Measurements from ENCODE around the gene RSPH10B2.
"Not testable (repeated sequence)": the region's sequence is repeated elsewhere in the genome, so short reads cannot be mapped to it uniquely, and the experiment has no call there.

RSPH10B2 gene

DNA sequence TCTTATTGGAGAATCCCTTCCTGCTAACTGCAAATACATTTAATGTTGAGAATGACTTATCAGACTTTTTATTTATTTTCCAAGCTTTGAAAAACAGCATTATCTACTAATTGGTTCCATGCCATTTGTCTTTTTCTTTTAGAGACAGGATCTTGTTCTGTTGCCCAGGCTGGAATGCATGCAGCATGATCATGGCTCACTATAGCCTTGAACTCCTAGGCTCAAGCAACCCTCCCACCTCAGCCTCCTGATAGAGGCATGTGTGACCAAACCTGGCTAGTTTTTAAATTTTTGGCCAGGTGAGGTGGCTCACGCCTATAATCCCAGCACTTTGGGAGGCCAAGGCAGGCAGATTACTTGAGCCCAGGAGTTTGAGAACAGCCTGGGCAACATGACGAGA lies 59.1 kb downstream of the RSPH10B2 start:
- H3K36me3 ChIP-seq (ENCODE audit: control insufficient read depth in 5 of 5, insufficient read depth in 5 of 5, low read length in 5 of 5): peaks cover 2 to 39% (median 13%) of the 10 kb centered on the region in 5 donors
- not testable (repeated sequence) for H3K27ac ChIP-seq (ENCODE audit: low read depth, low read length)

GRCh38 chr7:6815470-6815869 lies 61.6 kb downstream of the RSPH10B2 start:
- H3K36me3 ChIP-seq (ENCODE audit: control insufficient read depth in 5 of 5, insufficient read depth in 5 of 5, low read length in 5 of 5): peaks cover 2 to 42% (median 13%) of the 10 kb centered on the region in 5 donors
- not testable (repeated sequence) for H3K9me3 ChIP-seq (ENCODE audit: control insufficient read depth in 5 of 5, low read length in 5 of 5); H3K9ac ChIP-seq (ENCODE audit: low read length in 5 of 5); H3K4me1 ChIP-seq (ENCODE audit: control insufficient read depth in 5 of 5, insufficient read depth in 5 of 5, low read length in 5 of 5); H3K4me3 ChIP-seq (ENCODE audit: low read depth in 1 of 5, low read length in 5 of 5); H3K27ac ChIP-seq (ENCODE audit: low read depth, low read length); H3K27me3 ChIP-seq (ENCODE audit: control insufficient read depth in 5 of 5, insufficient read depth in 4 of 5, low read length in 5 of 5)

More for the DNA sequence above, 59.1 kb downstream of the RSPH10B2 start:
- H3K4me1 ChIP-seq (ENCODE audit: control insufficient read depth in 5 of 5, insufficient read depth in 5 of 5, low read length in 5 of 5); H3K9ac ChIP-seq (ENCODE audit: low read length in 5 of 5); H3K9me3 ChIP-seq (ENCODE audit: control insufficient read depth in 5 of 5, low read length in 5 of 5); H3K27me3 ChIP-seq (ENCODE audit: control insufficient read depth in 5 of 5, insufficient read depth in 4 of 5, low read length in 5 of 5); H3K4me3 ChIP-seq (ENCODE audit: low read depth in 1 of 5, low read length in 5 of 5): not testable (repeated sequence)

- peaks cover 0 to 22% (median 9%) of the 10 kb centered on the region in 5 donors for H3K36me3 ChIP-seq (ENCODE audit: control insufficient read depth in 5 of 5, insufficient read depth in 5 of 5, low read length in 5 of 5)
- not testable (repeated sequence) for H3K9ac ChIP-seq (ENCODE audit: low read length in 5 of 5); H3K9me3 ChIP-seq (ENCODE audit: control insufficient read depth in 5 of 5, low read length in 5 of 5); H3K27me3 ChIP-seq (ENCODE audit: control insufficient read depth in 5 of 5, insufficient read depth in 4 of 5, low read length in 5 of 5); H3K4me3 ChIP-seq (ENCODE audit: low read depth in 1 of 5, low read length in 5 of 5); H3K4me1 ChIP-seq (ENCODE audit: control insufficient read depth in 5 of 5, insufficient read depth in 5 of 5, low read length in 5 of 5); H3K27ac ChIP-seq (ENCODE audit: low read depth, low read length)
Measured at GRCh38 chr7:6821622-6822021, 67.7 kb downstream of the RSPH10B2 start.

GRCh38 chr7:6825236-6826125 lies 71.6 kb downstream of the RSPH10B2 start:
- peak overlapping the region in 1 of 5 donors; percentile 44 for H3K4me3 ChIP-seq (ENCODE audit: low read depth in 1 of 5, low read length in 5 of 5)
- not testable (repeated sequence) for H3K9ac ChIP-seq (ENCODE audit: low read length in 5 of 5); H3K9me3 ChIP-seq (ENCODE audit: control insufficient read depth in 5 of 5, low read length in 5 of 5); H3K4me1 ChIP-seq (ENCODE audit: control insufficient read depth in 5 of 5, insufficient read depth in 5 of 5, low read length in 5 of 5); H3K27ac ChIP-seq (ENCODE audit: low read depth, low read length); H3K27me3 ChIP-seq (ENCODE audit: control insufficient read depth in 5 of 5, insufficient read depth in 4 of 5, low read length in 5 of 5); H3K36me3 ChIP-seq (ENCODE audit: control insufficient read depth in 5 of 5, insufficient read depth in 5 of 5, low read length in 5 of 5)

DNA sequence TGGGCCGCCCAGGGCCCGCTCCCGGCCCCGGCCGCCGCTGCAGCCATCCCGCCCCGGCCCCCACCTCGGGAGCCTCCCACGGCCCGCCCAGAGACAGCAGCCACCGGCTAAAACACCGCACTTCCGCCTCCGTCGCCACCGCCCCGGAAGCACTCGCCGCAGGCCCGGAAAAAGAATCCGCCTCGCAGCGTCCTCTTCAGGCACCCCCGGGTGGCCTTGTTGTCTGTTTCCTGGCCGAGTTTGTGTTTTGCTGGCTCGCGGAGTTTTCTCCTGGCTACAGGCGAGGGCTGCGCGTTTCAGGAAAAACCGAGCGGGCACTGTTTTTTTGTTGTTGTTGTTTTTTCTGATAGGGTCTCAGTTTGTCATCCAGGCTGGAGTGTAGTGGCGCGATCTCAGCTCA lies 72.2 kb downstream of the RSPH10B2 start, which contains the start of gene CCZ1B:
CCZ1B (minus strand) TSS at position 125 of the 400 bp plus-strand sequence; CDS start at position 47, 78 bp downstream.
- not testable (repeated sequence) for H3K9me3 ChIP-seq (ENCODE audit: control insufficient read depth in 5 of 5, low read length in 5 of 5); H3K27me3 ChIP-seq (ENCODE audit: control insufficient read depth in 5 of 5, insufficient read depth in 4 of 5, low read length in 5 of 5); H3K27ac ChIP-seq (ENCODE audit: low read depth, low read length); H3K4me1 ChIP-seq (ENCODE audit: control insufficient read depth in 5 of 5, insufficient read depth in 5 of 5, low read length in 5 of 5); H3K36me3 ChIP-seq (ENCODE audit: control insufficient read depth in 5 of 5, insufficient read depth in 5 of 5, low read length in 5 of 5)
- Histone ChIP-seq H3K9ac (ENCODE audit: low read length in 5 of 5) (peak within 1 kb of the TSS in 1 of 5 donors; percentile 41), H3K4me3 (ENCODE audit: low read depth in 1 of 5, low read length in 5 of 5) (peak within 1 kb of the TSS; percentile 54 to 76 (median 62))

DNA sequence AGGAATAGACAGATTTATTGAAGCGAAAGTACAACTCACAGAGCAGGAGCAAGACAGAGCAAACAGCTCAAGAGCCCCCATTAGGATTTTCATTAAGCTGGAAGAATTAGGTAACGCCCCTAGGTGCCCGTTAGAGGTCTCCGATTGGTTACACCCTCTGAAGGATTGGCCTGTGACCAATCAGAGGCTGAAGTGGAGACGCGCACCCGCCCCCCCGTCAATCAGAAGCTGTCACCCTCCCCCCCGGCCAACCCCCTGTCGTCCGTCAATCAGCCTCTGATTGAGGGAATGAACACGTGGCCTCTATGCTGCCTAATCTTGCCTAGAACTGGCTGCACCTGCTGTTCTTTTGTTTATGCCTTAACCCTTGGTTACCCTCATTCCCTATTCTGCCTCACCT lies 73.3 kb downstream of the RSPH10B2 start:
- not testable (repeated sequence) for H3K9ac ChIP-seq (ENCODE audit: low read length in 5 of 5); H3K27ac ChIP-seq (ENCODE audit: low read depth, low read length); H3K36me3 ChIP-seq (ENCODE audit: control insufficient read depth in 5 of 5, insufficient read depth in 5 of 5, low read length in 5 of 5); H3K27me3 ChIP-seq (ENCODE audit: control insufficient read depth in 5 of 5, insufficient read depth in 4 of 5, low read length in 5 of 5); H3K4me1 ChIP-seq (ENCODE audit: control insufficient read depth in 5 of 5, insufficient read depth in 5 of 5, low read length in 5 of 5); H3K9me3 ChIP-seq (ENCODE audit: control insufficient read depth in 5 of 5, low read length in 5 of 5); H3K4me3 ChIP-seq (ENCODE audit: low read depth in 1 of 5, low read length in 5 of 5)

DNA sequence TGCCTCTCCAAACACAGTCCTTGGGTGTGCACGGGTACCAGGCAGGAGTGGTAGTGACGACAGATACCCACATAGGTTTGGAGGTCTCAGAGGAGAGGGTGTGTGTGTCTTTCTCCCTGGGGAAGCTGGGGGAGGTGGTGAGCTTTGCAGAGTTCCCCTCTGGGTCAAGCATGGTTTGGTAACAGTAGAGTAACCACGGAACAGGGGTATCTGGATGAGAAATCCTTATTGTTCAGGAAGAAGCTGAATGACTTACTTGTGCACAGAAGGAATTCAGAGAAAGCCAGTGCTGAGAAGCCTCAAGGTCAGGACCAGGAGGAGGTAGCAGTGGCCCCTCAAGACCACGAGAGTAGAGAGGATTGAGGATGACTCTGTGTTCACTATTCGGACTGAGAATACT lies 75.7 kb downstream of the RSPH10B2 start:
- not testable (repeated sequence) for H3K9ac ChIP-seq (ENCODE audit: low read length in 5 of 5); H3K27me3 ChIP-seq (ENCODE audit: control insufficient read depth in 5 of 5, insufficient read depth in 4 of 5, low read length in 5 of 5); H3K27ac ChIP-seq (ENCODE audit: low read depth, low read length); H3K4me1 ChIP-seq (ENCODE audit: control insufficient read depth in 5 of 5, insufficient read depth in 5 of 5, low read length in 5 of 5); H3K9me3 ChIP-seq (ENCODE audit: control insufficient read depth in 5 of 5, low read length in 5 of 5); H3K4me3 ChIP-seq (ENCODE audit: low read depth in 1 of 5, low read length in 5 of 5); H3K36me3 ChIP-seq (ENCODE audit: control insufficient read depth in 5 of 5, insufficient read depth in 5 of 5, low read length in 5 of 5)

DNA sequence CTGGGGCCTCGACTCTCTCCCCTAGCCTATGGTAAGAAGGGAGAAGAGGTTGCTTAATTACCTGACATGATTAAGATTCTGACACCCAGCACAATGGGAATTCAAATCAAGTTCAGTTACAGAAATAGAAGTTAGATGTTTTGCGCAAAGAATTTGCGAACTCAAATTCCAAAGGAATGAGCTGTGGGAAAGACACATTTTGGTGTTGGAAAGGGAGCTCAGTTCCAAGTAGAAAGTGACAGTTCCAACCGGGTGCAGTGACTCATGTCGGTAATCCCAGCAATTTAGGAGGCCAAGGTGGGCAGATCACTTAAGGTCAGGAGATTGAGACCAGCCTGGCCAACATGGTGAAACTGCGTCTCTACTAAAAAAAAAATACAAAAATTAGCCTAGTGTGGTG lies 76.1 kb downstream of the RSPH10B2 start:
- H3K36me3 ChIP-seq (ENCODE audit: control insufficient read depth in 5 of 5, insufficient read depth in 5 of 5, low read length in 5 of 5); H3K9me3 ChIP-seq (ENCODE audit: control insufficient read depth in 5 of 5, low read length in 5 of 5); H3K4me1 ChIP-seq (ENCODE audit: control insufficient read depth in 5 of 5, insufficient read depth in 5 of 5, low read length in 5 of 5); H3K27ac ChIP-seq (ENCODE audit: low read depth, low read length); H3K27me3 ChIP-seq (ENCODE audit: control insufficient read depth in 5 of 5, insufficient read depth in 4 of 5, low read length in 5 of 5); H3K4me3 ChIP-seq (ENCODE audit: low read depth in 1 of 5, low read length in 5 of 5); H3K9ac ChIP-seq (ENCODE audit: low read length in 5 of 5): not testable (repeated sequence)

GRCh38 chr7:6831018-6831725 lies 77.3 kb downstream of the RSPH10B2 start:
- peaks cover 0 to 5% (median 0%) of the 10 kb centered on the region in 5 donors for H3K27me3 ChIP-seq (ENCODE audit: control insufficient read depth in 5 of 5, insufficient read depth in 4 of 5, low read length in 5 of 5)
- H3K9ac ChIP-seq (ENCODE audit: low read length in 5 of 5): no peak overlapping the region

GRCh38 chr7:6833636-6834035 lies 79.7 kb downstream of the RSPH10B2 start:
- H3K4me3 ChIP-seq (ENCODE audit: low read depth in 1 of 5, low read length in 5 of 5): no peak overlapping the region
- H3K36me3 ChIP-seq (ENCODE audit: control insufficient read depth in 5 of 5, insufficient read depth in 5 of 5, low read length in 5 of 5): no peaks in the 10 kb centered on the region
- H3K9ac ChIP-seq (ENCODE audit: low read length in 5 of 5): no peak overlapping the region
- no peaks in the 10 kb centered on the region for H3K9me3 ChIP-seq (ENCODE audit: control insufficient read depth in 5 of 5, low read length in 5 of 5)
- no peak overlapping the region for H3K27ac ChIP-seq (ENCODE audit: low read depth, low read length)
- peaks cover 0 to 5% (median 0%) of the 10 kb centered on the region in 5 donors for H3K27me3 ChIP-seq (ENCODE audit: control insufficient read depth in 5 of 5, insufficient read depth in 4 of 5, low read length in 5 of 5)
- no peaks in the 10 kb centered on the region for H3K4me1 ChIP-seq (ENCODE audit: control insufficient read depth in 5 of 5, insufficient read depth in 5 of 5, low read length in 5 of 5)

More at GRCh38 chr7:6831018-6831725, 77.3 kb downstream of the RSPH10B2 start:
- no peak overlapping the region for H3K27ac ChIP-seq (ENCODE audit: low read depth, low read length)
- H3K36me3 ChIP-seq (ENCODE audit: control insufficient read depth in 5 of 5, insufficient read depth in 5 of 5, low read length in 5 of 5): no peaks in the 10 kb centered on the region
- no peak overlapping the region for H3K4me3 ChIP-seq (ENCODE audit: low read depth in 1 of 5, low read length in 5 of 5)
- H3K4me1 ChIP-seq (ENCODE audit: control insufficient read depth in 5 of 5, insufficient read depth in 5 of 5, low read length in 5 of 5): no peaks in the 10 kb centered on the region
- H3K9me3 ChIP-seq (ENCODE audit: control insufficient read depth in 5 of 5, low read length in 5 of 5): no peaks in the 10 kb centered on the region

Data from subcutaneous abdominal adipose tissue (tissue), 5 donors.